H1 (cell line): ENCODE measurements around the gene INSIG1. TPM values are rescaled to one million over a fixed set of nuclear protein-coding genes. Genes with fewer than 3 reads are reported as not detected.

Experiments used
- BCL11A ChIP-seq, 2 experiments: IDR thresholded peaks; one replicate each; pipeline ENCODE4 v1.6.1; 2011; ENCODE audit warnings: low read depth in 2 of 2, low read length in 2 of 2, mild to moderate bottlenecking in 2 of 2
- EGR1 ChIP-seq: IDR thresholded peaks from 2 replicates; pipeline ENCODE4 v1.6.1; 2011; ENCODE audit warnings: low read depth, low read length, borderline replicate concordance
- GABPA ChIP-seq: IDR thresholded peaks from 2 replicates; pipeline ENCODE4 v1.6.1; 2011; ENCODE audit warnings: mild to moderate bottlenecking, low read length, moderate library complexity, borderline replicate concordance; ENCODE audit not compliant: insufficient read depth
- KDM5A ChIP-seq: fragments of 200-600 bp; IDR thresholded peaks from 2 replicates; pipeline ENCODE4 v1.7.1; 2012; ENCODE audit warnings: mild to moderate bottlenecking, low read length, inconsistent platforms, mixed read lengths
- POU5F1 ChIP-seq: IDR thresholded peaks from 2 replicates; pipeline ENCODE4 v1.6.1; 2011; ENCODE audit warnings: low read depth, mild to moderate bottlenecking, low read length, moderate library complexity
- ZNF274 ChIP-seq: IDR thresholded peaks from 2 replicates; pipeline ENCODE4 v1.7.0; 2012; ENCODE audit warnings: low read length, borderline replicate concordance; ENCODE audit errors: extremely low read depth
- polyA plus RNA-seq, 7 experiments: library from polyadenylated mRNA; depleted of rRNA in 3 of 7; stranded (reverse) in 5 of 7; unstranded in 2 of 7; fragments of >200 nt in 5 of 7; fragments of 200-250 nt in 2 of 7; gene quantifications; 1 replicate in 5 of 7; 2 replicates in 1 of 7; 4 replicates in 1 of 7; pipeline versions ENCODE4 v1.2.1 to v1.2.3, GENCODE V29; 2011 to 2013; ENCODE audit warnings: missing spikeins in 2 of 7, mixed read lengths in 2 of 7
- total RNA-seq: library from RNA; stranded (reverse); fragmentation: NEBNext Ultra II Directional; extraction: Animal tissue kit (Norgen Biotek cat#: 25700); gene quantifications from 2 replicates; pipeline ENCODE4 v1.2.1, GENCODE V29; 2021
- TF ChIP-seq, protein P1 (sequence below): IDR thresholded peaks from 2 replicates; pipeline ENCODE4 v1.6.1; 2012; ENCODE audit warnings: inconsistent platforms

INSIG1 gene
- total and polyA plus RNA-seq, 2 of the 8 experiments (the other 6 are each of a cell fraction or from before 2014, with no cell fraction given): 40.0 to 58.4 TPM

DNA sequence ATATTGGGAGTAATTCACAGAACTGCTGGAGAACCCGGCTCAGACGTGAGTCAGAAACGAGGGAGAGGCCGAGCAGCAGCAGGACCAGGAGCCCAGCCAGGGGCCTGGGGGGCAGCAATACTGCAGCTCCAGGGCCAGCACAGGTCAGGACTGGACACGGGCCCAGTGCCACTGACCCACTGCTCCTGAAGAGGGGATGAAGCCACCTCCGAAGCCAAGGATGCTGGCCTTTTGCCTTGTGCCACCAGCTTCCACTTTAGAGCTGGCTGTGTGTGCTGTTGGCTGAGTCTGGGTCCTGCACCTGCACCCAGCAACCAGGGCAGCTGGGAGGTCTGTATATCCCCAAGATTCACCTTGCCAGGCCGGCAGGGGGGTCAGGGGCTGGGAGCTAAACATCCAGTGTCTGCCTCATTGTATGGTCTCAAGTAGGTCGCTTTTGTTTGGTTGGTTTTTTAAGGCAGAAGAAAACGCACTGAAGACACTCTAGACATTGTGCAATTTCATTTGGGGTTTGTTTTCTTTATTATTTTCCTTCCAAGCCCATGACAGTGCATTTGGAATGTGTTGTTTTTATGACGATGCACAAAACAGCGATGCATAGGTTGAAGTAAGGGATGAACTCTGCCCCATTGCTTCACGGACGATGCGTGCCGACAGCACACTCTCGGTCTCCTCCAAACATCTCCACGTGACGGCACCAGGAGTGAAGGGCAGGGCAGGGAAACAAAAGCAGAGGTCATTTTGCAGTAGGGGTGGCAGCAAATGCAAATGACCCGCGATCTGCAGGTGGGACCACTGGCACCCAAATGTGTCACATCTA, 27.7 kb upstream of the INSIG1 start (continued):
- TF ChIP-seq POU5F1: no peak
- TF ChIP-seq, protein P1, sequence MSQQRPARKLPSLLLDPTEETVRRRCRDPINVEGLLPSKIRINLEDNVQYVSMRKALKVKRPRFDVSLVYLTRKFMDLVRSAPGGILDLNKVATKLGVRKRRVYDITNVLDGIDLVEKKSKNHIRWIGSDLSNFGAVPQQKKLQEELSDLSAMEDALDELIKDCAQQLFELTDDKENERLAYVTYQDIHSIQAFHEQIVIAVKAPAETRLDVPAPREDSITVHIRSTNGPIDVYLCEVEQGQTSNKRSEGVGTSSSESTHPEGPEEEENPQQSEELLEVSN: no peak
- TF ChIP-seq EGR1: no peak
- TF ChIP-seq BCL11A (IDR thresholded peaks at IDR 0.05; ENCODE audit: low read depth in 2 of 2, low read length in 2 of 2): no peak
- no peak for TF ChIP-seq ZNF274
- TF ChIP-seq GABPA: no peak
- no peak for TF ChIP-seq KDM5A
